ENCODE measurements around the gene IFT81.
"Not testable (repeated sequence)": the region's sequence is repeated elsewhere in the genome, so short reads cannot be mapped to it uniquely, and the experiment has no call there.

IFT81 gene

DNA sequence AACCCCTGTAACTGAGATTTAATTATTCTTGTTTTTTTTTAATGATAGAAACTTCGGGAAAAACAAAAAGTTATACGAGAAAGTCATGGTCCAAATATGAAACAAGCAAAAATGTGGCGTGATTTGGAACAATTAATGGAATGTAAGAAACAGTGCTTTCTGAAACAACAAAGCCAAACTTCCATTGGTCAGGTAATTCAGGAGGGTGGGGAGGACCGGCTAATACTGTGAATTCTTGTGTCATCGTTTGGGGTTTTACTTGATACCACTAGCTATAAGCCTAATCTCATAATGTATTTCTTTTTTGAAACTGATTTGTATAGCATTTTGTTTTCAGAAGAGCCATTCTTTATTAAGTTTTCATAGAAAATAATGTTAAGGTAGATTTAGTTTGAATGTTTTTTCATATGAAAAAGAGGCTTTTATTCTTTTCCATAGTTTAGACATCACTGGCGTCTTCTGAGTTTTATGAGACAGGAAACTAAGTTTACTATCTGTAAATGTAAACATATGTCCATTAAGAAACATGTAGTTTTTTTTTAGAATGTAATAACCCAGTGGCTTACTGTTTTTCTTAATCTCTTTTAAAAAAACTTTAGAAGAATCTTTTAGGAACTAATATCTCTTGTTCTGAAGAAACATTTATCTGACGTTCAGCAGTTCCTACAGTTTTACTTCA is 94.0 kb downstream of the IFT81 start:
- TF ChIP-seq, protein P1, sequence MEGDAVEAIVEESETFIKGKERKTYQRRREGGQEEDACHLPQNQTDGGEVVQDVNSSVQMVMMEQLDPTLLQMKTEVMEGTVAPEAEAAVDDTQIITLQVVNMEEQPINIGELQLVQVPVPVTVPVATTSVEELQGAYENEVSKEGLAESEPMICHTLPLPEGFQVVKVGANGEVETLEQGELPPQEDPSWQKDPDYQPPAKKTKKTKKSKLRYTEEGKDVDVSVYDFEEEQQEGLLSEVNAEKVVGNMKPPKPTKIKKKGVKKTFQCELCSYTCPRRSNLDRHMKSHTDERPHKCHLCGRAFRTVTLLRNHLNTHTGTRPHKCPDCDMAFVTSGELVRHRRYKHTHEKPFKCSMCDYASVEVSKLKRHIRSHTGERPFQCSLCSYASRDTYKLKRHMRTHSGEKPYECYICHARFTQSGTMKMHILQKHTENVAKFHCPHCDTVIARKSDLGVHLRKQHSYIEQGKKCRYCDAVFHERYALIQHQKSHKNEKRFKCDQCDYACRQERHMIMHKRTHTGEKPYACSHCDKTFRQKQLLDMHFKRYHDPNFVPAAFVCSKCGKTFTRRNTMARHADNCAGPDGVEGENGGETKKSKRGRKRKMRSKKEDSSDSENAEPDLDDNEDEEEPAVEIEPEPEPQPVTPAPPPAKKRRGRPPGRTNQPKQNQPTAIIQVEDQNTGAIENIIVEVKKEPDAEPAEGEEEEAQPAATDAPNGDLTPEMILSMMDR (IDR thresholded peaks at IDR 0.05; ENCODE audit: low read depth, low read length) = no peak
- DNase-seq (ENCODE audit: extremely low read depth, low read depth) = no peak

DNA sequence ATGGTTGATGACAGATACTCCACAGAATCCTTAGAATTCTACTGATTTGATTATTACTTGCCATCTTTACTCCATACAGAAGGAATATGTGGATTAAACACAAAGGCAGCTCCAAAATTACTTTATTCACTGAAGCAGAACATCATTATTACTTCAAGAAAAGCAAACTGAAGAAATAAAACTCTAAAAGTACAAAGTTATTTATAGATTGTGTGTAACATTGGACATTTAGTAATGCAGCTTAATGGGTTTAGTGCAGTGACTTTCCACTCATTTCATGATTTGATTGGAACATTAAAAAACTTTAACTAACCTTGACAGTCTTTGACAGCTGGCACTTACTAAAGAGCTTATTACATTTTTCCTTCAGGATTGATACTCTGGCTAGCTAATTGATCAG is 97.9 kb downstream of the IFT81 start:
- no peak for DNase-seq (ENCODE audit: extremely low read depth, low read depth)
- TF ChIP-seq, protein P1 (IDR thresholded peaks at IDR 0.05; ENCODE audit: low read depth, low read length) = no peak

DNA sequence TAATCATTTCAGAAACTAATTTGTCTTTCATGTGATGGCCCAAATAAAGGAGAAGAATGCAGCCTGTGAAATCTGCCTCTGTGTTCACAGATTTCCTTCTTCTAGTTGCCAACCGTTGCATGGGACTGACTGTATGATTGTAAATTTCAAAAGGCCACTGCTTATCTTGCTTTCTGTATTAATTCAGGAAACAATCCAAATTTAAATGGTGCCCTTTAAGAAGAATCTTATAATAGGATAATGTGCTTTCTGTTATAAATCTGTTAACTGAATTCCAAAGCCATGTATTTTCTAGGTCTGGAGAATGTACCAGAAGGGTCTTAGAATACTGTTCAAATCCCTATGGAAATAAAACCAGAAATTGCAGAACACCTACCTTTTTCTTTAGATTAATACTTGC is 98.3 kb downstream of the IFT81 start:
- DNase-seq (ENCODE audit: extremely low read depth, low read depth) = no peak
- TF ChIP-seq, protein P1 (IDR thresholded peaks at IDR 0.05; ENCODE audit: low read depth, low read length) = no peak

DNA sequence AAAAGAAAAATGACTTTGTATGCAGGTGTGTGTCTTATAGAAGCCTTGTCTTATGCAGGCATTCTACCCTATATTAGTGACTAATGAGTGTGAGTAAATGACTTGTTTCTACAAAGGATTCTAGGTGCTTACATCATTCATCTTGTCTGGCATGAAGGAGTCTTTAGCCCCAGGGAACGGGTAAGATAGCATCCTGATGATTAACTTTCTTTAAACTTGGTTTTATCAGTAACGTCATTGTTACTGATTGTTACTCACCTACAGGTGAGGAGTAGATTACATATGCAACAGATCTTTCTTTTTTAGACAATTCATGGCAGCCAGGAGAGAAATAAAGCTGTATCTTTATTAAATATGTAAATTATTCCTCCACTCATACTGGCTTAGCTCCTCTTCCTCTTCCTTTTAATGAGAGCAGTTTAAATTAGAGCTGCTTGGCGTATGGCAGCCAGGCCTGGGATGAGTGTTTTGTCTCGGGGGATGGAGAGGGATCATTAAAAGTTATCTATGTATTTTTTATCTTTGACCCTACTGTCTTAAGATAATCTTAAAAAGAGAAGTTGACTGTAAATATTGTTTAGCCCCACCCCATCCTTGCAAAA is 99.7 kb downstream of the IFT81 start:
- DNase-seq (ENCODE audit: extremely low read depth, low read depth) = no peak
- TF ChIP-seq, protein P1 (IDR thresholded peaks at IDR 0.05; ENCODE audit: low read depth, low read length) = no peak

DNA sequence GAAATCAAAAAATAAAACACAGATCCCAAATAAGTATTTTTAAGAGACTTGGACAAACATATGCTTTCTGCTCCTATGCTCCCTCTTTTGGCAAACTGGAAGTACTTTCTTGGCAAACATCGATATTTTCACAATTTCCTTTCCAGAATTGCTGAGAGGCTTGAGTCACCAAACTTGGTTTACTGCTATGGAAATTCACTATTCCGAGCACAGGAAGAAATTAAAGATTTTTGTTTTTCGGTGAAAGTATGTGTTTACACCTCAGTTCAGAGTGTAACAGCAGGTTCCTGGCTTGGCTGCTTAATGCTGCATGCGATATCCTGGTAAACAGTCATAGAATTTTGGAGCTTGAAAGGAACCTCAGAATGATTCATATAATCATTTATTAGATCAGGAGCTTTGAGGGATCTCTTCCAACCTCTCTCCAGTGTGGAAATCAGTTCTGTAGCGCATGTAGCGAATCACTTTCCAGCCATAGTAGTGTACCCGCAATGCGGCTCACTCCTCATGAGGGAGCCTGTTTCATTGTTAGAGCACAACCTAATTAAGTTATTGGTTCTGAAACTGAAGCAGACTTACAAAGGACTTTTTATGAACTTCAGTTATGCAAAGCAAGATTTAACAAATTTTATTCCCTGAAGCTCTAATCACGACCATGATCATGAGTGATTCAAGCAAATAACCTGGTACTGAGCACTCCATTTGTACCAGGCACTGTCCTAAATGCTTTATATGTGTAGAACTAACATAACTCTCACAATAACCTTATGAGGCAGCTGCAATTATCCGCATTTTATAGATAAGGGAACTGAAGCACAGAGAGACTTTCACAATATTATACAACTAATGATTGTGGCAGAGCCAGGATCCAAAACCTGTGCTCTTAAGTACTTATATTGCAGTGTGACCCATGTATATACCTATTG is 100.5 kb downstream of the IFT81 start:
- TF ChIP-seq, protein P1 (IDR thresholded peaks at IDR 0.05; ENCODE audit: low read depth, low read length) = peak; percentile 67
- peak; percentile 79 for DNase-seq (ENCODE audit: extremely low read depth, low read depth)

DNA sequence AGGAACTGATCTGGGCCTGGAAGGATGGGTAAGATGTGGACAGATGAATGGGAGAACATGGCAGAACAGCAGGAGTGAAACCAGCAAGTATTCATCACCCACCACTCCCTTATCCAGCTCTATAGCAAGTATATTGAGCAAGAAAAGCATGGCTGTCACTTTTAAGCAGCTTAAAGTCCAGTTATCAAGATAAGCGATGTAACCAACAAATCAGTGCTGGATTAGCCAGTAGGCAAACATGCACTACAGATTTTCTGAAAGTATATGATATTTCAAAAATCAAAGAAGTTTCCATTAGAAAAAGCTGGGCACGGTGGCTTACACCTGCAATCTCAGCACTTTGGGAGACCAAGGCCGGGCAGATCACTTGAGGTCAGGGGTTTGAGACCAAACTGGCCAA is 103.0 kb downstream of the IFT81 start:
- DNase-seq (ENCODE audit: extremely low read depth, low read depth) = no peak

DNA sequence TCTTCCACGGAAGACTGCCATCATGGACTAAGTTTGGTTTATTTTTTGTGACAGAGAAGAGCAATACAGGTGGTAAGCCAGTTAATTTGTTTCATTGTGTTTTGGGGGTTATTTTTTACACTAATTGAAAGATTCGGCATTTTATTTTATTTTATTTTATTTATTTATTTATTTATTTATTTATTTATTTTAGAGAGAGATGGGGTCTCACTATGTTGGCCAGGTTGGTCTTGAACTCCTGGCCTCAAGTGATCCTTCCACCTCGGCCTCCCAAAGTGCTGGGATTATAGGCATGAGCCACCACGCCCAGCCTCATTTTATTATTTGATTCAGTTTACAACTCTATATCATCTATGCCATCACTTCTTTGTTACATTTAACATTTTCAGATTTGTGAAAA is 104.2 kb downstream of the IFT81 start:
- not testable (repeated sequence) for DNase-seq (ENCODE audit: extremely low read depth, low read depth)

More for the DNA sequence above, 103.0 kb downstream of the IFT81 start:
- TF ChIP-seq, protein P1 (IDR thresholded peaks at IDR 0.05; ENCODE audit: low read depth, low read length) = no peak
